Measurements from ENCODE around the gene ADA. TPM values are rescaled to one million over a fixed set of nuclear protein-coding genes. Genes with fewer than 3 reads are reported as not detected.

The ADA gene
- total RNA-seq, 1 experiment from 2014 or later, result 4.7 TPM

DNA sequence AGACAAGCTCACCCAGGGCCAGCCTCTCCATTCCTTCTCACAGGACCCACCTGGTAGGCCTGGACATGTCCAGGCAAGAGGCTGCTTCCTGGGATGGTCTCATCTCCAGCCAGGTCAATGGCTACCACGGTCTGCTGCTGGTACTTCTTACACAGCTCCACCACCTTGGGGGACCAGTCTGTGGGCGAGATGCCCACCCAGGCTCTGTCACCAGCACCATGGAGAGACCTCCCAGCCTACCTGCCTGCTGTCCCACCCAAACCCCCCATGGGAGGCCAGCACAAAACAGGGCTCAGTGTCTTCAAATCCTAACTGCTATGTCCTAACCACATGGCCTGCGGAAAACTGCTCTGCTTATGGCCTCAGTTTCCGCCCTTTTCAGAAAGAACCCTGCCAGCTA, 27.3 kb downstream of the ADA start:
- no peak for DNase-seq (ENCODE audit: low read depth)

DNA sequence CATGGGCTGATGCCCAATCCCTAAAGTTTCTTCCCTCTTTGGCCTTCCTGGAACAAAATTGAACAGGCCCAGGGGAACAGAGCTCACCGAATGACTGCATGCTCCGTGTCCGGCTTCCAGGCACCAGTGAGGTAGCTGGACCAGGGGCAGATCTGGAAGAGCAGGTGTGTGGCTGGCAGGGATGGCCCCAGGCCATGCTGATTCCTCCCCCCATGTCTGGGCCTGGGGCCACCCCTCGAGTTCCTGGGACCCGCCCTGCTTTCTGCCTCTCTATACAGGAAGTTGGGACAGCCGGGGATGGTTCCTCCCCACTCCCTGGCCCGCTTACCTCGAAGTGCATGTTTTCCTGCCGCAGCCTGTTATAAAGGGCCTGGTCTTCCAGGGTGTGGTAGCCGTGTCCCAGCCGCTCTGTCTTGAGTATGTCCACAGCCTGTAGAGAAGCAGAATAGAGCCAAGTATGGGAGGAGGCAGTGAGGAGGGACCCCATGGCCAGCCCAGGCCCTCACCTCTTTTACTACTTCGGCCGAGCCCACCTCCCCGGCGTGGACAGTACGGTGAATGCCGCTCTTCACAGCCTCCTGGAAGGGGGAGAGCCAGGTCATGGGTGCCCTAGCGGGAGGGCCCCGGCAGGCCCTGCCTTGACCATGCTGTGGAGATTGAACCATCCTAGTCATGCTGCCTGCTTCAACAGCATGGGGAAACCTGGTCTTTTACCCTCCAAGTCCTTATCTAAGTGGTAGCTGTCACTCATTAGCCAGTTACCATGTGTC, 28.8 kb downstream of the ADA start:
- no peak for DNase-seq (ENCODE audit: low read depth)

- DNase-seq (ENCODE audit: low read depth), result no peak
Observed at GRCh38 chr20:44621939-44622338, 29.6 kb downstream of the ADA start.

DNA sequence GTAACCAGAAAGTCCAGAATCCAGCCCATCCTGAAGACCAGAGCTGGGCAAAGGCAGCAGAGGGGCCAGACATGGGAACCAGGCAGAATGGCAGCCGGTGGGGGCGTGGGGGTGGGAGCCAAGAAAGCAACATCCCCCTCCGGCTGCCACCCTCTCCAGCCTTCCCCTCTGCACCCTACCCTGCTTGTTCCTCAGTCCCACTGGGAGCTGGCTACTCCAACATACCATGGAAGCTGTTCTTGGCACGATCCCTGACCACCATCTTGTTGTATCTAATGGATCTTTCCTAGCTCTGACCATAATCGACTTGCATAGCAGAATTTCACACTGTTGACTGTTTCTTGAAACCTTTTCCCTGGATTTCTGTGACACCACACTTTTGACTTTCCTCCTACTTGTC, 30.2 kb downstream of the ADA start:
- no peak for DNase-seq (ENCODE audit: low read depth)

GRCh38 chr20:44620030-44620429, 31.5 kb downstream of the ADA start:
- DNase-seq (ENCODE audit: low read depth), result no peak

DNA sequence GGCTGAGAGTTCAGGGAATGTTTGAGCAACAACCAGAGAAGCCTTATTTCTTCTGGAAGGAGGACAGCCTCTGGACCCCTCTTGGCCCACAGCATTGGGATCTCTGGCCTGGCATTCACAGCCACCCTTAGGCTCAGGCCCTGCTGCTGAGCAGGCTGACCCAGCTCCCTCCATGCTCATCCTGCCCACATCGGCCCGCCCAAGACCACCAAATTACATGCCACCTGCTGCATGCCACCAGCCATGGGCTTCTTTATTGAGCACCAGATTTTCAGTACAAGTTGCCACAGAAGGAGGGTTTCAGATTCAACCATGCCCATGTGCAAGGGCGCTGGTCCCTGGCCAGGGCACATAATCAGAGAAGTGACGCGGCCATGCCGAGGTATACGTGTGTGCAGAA, 32.2 kb downstream of the ADA start:
- DNase-seq (ENCODE audit: low read depth), result no peak

DNA sequence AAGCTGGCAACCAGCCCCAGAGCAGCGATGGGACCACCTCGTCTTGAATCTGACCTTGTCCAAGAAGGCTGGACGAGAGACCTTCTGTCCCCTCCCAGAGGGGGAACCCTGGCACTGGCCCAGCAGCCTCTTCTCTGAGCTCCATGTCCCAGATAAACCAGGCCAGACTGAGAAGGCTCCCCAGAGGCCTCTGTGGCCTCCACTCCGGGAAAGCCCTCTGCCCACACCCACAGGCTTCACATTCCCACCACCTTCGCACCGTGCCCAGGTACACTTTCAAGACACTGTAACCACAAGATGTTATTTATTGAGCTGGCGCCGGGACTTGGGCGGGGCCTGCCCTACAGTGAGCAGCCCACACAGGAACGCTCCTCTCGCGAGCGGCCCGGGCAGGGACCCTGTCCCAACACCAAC, 33.2 kb downstream of the ADA start:
- no peak for DNase-seq (ENCODE audit: low read depth)

DNA sequence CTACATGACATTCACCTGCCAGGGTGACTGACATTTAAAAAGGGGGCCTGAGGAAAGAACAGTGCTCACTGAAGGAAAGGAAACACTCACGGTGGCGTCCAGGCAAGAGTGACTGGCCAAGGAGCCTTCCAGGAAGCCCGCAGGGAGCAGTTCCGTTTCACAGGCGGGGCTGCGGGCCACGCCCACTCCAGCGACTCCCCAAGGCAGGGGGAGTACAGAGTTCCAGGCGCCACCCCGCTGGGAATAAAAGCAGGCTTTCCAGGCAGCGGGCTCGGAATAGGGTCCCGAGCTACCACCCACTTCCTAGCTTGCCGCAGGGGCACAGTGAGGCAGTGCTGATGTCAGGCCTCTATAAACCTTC, 34.9 kb downstream of the ADA start:
- DNase-seq (ENCODE audit: low read depth), result no peak

GRCh38 chr20:44615876-44616603, 35.5 kb downstream of the ADA start:
- no peak for DNase-seq (ENCODE audit: low read depth)

DNA sequence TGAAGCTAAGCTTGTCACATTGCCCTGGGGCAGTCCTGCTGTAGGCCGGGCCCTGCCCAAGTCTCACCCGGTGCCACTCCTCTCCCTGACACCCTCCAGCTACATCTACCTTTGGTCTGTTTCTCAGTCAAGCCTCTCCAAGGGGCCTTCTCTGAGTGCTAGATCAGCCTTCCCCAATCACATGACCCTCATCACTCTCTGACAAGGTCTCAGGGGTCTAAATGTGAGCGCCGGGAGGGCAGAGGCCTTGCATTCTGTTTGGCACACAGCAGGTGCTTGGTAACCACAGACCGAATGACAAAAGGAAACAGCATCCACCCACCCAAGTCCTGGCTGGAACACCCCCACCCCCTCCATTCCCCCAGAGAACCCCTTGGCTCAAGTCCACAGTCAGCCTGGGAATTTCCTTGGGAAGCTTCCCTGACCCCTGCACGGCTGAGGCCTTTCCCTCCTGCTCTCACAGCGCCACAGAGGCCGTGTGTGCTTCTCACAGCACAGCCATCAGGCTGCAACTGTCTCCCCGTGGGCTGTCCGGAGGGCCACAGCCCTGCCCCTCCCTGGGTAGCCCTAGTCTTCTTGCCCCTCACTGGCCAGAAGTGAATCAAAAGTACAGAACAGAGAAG, 36.2 kb downstream of the ADA start:
- DNase-seq (ENCODE audit: low read depth), result peak; percentile 29

DNA sequence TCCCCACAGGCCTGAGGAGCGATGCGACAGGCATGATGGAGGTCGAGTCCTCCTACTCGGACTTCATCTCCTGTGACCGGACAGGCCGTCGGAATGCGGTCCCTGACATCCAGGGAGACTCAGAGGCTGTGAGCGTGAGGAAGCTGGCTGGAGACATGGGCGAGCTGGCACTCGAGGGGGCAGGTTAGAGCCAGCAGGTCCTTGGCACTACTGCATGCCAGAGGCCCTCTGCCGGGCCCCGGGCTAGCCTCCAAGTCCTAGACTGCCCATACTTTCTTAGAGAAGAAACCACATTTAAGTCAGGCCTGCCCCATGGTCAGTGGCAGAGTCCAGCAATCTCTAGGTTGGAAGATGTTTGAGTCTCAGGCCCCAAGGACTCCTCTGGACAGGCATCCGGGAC, 37.0 kb downstream of the ADA start:
- no peak for DNase-seq (ENCODE audit: low read depth)

- no peak for DNase-seq (ENCODE audit: low read depth)
Observed at GRCh38 chr20:44613575-44613974, 37.9 kb downstream of the ADA start.

DNA sequence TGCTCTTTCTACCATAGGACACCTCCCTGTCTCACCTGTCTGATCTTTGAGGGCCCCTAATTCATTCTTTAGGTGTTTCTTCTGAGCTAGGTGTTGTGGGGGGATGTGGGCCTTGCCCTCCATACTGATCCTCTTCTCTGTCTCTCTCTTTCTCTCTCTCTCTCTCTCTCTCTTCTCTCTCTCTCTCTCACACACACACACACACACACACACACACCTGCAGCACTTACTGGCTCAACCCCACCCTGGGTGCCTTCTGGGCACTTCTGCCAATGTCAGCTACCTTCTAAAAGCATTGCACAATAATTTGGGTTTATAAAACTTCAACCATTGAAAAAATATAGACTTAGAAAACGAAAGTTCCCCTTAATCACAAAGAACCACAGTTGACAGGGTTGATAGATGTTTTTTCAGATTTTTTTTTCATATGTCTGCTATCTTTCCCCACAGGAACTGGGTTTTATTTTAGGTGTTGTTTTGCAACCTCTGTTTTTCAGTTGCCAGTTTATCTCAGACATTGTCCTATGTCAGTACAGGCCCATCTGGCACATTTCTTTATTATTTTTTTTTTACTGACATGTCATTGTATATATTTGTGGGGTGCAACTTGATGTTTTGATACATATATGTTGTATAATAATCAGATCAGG, 41.1 kb downstream of the ADA start:
- no peak for DNase-seq (ENCODE audit: low read depth)

DNA sequence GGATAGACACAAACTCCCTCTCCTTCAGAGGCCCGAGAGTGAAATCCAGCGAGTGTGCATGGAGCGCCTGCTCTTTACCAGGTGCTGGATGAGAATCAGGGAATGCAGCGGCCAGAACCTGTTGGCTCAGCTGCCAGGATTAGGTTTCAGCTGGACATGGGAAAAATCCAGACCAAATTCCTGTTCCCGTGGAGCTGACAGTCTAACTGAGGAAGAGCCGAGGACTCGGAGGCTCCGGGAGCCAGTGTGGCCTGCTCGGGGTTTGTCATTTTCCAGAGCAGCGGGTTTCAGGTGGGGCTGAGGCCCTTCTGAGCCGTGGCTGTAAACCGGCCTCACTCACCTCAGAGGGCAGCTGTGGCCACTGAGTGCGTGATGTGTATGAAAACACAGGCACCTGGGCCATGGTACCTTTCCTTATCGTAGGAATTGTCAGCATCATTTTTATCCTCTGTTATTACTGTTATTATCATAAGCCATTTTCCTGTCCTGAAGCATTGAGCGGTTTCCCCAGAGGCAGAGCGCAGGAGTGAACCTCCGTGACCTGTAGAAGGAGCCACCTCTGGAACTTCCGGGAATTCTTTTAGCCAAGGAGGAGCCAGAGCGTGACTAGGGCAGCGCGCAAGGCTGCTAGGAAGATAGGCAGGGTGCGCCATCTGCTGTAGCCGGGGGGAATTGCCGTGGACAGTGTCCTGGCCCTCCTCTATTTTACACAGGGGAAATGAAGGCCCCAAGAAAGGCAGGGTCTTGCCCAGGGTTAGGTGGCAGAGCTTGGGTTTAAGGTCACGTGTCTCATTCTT, 41.8 kb downstream of the ADA start:
- peak; percentile 88 for DNase-seq (ENCODE audit: low read depth)

DNA sequence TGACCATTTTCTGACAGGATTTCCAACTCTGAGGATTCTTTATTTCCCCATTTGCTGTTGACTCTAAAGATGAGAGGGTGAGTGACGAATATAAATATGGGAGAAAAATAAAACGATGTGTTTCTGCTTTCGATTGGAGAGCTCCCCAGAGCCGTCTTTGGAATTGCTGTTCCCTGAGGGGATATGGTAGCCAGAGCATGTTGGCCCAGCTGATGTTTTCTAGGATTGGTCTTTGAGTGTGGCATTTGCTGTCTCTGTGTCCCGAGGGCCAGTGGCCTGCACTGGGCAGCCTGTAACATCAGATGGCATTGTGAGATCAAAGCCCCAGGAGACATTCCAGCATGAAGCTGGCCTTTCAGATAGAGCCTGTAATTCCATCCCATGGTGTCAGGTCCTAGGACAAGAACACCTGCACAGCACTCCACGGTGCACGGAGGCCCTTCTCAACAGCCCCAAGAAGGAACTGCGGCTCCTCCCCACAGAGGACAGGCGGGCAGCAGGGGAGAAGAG, 42.4 kb downstream of the ADA start:
- DNase-seq (ENCODE audit: low read depth), result no peak

DNA sequence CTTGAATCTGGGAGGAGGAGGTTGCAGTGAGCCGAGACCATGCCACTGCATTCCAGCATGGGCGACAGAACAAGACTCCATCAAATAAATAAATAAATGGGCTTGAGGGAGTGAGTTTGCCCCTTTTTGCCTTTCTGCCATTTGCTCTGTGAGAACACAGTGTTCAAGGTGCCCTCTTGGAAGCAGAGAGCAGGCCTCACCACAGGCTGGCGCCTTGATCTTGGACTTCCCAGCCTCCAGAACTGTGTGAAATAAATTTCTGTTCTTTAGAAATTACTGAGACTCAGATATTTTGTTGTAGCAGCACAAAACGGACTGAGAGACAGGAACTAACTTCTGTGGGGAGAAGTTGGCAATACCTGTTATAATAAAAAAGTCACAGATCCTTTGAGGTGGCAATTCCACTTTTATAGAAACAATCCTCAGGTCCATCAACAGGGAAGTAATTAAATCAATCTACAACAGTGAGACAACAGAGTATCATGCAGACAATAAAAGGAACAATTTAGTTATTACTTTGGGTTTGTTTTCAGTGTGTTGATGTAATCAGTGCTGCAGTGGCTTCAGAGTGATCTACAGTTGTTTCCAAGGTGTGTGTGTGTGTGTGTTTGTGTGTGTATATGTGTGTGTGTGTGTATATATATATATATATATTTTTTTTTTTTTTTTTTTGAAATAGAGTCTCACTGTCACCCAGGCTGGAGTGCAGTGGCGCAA, 44.6 kb downstream of the ADA start:
- DNase-seq (ENCODE audit: low read depth), result no peak

DNA sequence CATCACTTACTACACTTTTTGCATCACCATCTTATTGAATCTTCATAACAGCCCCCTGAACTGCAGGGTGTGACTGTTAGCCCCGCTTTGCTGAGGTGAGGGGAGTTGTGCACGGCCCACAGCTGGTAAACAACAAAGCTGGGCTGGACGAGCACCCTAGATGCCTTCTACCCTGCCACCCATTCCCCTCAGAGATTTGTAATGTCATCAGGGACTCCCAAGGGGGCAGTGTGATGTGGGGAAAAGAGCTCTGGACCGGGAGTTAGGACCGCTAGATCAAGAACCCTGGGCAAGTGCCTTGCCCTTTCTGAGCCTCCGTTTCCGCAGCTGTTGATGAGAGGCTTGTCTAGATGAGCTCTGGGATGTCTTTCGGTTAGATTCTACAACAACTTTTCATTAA, 48.2 kb downstream of the ADA start:
- DNase-seq (ENCODE audit: low read depth), result no peak

DNA sequence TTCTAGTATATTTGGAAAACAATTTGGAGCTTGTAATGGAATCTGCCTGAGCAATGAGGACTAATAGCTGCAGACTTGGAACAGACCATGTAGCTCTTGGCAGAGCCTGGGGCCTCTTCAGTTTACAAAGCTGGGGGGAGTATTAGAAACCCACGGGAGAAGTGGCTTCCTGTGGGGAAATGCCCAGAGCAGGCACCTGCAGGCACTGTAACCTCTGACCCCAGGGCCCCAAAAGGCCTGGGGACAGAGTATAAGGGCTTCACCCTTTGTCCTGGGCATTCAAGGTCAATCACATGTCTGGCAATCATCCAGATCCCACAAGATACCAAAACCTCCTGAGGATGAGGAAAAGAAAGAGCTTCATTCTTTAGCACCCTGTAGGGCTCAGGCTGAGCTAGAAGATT, 49.7 kb downstream of the ADA start:
- peak; percentile 21 for DNase-seq (ENCODE audit: low read depth)

- DNase-seq (ENCODE audit: low read depth), result no peak
Observed at GRCh38 chr20:44601236-44601671, 50.2 kb downstream of the ADA start.

- no peak for DNase-seq (ENCODE audit: low read depth)
Observed at GRCh38 chr20:44600758-44601201, 50.7 kb downstream of the ADA start.

DNA sequence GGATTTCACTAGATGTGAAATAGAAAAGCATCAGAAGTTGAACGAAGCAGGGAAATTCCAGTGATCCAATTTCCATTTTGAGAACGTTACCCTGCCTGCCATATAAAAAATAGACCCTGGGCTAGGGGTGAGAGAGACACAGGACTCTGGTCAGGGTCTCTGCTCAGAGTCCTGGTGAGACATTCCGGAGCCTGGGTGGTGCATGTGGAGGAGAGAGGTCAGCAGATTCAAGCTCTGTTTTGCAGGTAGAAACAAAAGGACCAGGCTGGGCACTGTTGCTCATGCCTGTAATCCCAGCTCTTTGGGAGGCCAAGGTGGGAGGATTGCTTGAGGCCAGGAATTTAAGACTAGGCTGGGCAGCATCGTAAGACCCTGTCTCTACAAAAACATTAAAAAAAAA, 51.2 kb downstream of the ADA start:
- DNase-seq (ENCODE audit: low read depth), result no peak
